H1 (cell line): ENCODE results near the gene BCAR1. TPM values are rescaled to one million over a fixed set of nuclear protein-coding genes. Genes with fewer than 3 reads are reported as not detected.

Source experiments
- ATF2 ChIP-seq: IDR thresholded peaks from 2 replicates; pipeline ENCODE4 v1.6.1; 2012; ENCODE audit warnings: low read length, inconsistent platforms
- BRCA1 ChIP-seq: IDR thresholded peaks from 2 replicates; pipeline ENCODE4 v1.6.1; 2012; ENCODE audit warnings: low read depth, low read length, improper control_type of control experiment
- CREB1 ChIP-seq: IDR thresholded peaks from 2 replicates; pipeline ENCODE4 v1.6.1; 2012; ENCODE audit warnings: inconsistent platforms
- NANOG ChIP-seq: IDR thresholded peaks from 2 replicates; pipeline ENCODE4 v1.6.1; 2011; ENCODE audit warnings: low read length, low read depth, mild to moderate bottlenecking, inconsistent platforms; ENCODE audit not compliant: insufficient read depth, poor library complexity, severe bottlenecking
- RFX5 ChIP-seq: IDR thresholded peaks from 2 replicates; pipeline ENCODE4 v1.6.1; 2011; ENCODE audit warnings: low read depth, low read length, improper control_type of control experiment, borderline replicate concordance
- SUZ12 ChIP-seq: fragments of 200-600 bp; sonication (generic); IDR thresholded peaks from 2 replicates; pipeline ENCODE4 v1.6.1; 2012; ENCODE audit warnings: mild to moderate bottlenecking, inconsistent platforms, low read length, moderate library complexity, mixed read lengths
- ZNF274 ChIP-seq: IDR thresholded peaks from 2 replicates; pipeline ENCODE4 v1.7.0; 2012; ENCODE audit warnings: low read length, borderline replicate concordance; ENCODE audit errors: extremely low read depth
- polyA plus RNA-seq, 7 experiments: library from polyadenylated mRNA; depleted of rRNA in 3 of 7; stranded (reverse) in 5 of 7; unstranded in 2 of 7; fragments of >200 nt in 5 of 7; fragments of 200-250 nt in 2 of 7; gene quantifications; 1 replicate in 5 of 7; 2 replicates in 1 of 7; 4 replicates in 1 of 7; pipeline versions ENCODE4 v1.2.1 to v1.2.3, GENCODE V29; 2011 to 2013; ENCODE audit warnings: missing spikeins in 2 of 7, mixed read lengths in 2 of 7
- total RNA-seq: library from RNA; stranded (reverse); fragmentation: NEBNext Ultra II Directional; extraction: Animal tissue kit (Norgen Biotek cat#: 25700); gene quantifications from 2 replicates; pipeline ENCODE4 v1.2.1, GENCODE V29; 2021
- TF ChIP-seq, protein P1 (sequence below): fragments of 300-600 bp; sonication (generic); IDR thresholded peaks from 2 replicates; pipeline ENCODE4 v1.7.1; 2012; ENCODE audit warnings: low read length, moderate library complexity, mild to moderate bottlenecking, inconsistent platforms; ENCODE audit not compliant: insufficient replicate concordance
- TF ChIP-seq, protein P2 (sequence below): IDR thresholded peaks from 2 replicates; pipeline ENCODE4 v1.6.1; 2012; ENCODE audit warnings: inconsistent platforms

Gene BCAR1
- total and polyA plus RNA-seq, 2 of the 8 experiments (the other 6 are each of a cell fraction or from before 2014, with no cell fraction given) = 59.8 to 105 TPM

- TF ChIP-seq, protein P1, sequence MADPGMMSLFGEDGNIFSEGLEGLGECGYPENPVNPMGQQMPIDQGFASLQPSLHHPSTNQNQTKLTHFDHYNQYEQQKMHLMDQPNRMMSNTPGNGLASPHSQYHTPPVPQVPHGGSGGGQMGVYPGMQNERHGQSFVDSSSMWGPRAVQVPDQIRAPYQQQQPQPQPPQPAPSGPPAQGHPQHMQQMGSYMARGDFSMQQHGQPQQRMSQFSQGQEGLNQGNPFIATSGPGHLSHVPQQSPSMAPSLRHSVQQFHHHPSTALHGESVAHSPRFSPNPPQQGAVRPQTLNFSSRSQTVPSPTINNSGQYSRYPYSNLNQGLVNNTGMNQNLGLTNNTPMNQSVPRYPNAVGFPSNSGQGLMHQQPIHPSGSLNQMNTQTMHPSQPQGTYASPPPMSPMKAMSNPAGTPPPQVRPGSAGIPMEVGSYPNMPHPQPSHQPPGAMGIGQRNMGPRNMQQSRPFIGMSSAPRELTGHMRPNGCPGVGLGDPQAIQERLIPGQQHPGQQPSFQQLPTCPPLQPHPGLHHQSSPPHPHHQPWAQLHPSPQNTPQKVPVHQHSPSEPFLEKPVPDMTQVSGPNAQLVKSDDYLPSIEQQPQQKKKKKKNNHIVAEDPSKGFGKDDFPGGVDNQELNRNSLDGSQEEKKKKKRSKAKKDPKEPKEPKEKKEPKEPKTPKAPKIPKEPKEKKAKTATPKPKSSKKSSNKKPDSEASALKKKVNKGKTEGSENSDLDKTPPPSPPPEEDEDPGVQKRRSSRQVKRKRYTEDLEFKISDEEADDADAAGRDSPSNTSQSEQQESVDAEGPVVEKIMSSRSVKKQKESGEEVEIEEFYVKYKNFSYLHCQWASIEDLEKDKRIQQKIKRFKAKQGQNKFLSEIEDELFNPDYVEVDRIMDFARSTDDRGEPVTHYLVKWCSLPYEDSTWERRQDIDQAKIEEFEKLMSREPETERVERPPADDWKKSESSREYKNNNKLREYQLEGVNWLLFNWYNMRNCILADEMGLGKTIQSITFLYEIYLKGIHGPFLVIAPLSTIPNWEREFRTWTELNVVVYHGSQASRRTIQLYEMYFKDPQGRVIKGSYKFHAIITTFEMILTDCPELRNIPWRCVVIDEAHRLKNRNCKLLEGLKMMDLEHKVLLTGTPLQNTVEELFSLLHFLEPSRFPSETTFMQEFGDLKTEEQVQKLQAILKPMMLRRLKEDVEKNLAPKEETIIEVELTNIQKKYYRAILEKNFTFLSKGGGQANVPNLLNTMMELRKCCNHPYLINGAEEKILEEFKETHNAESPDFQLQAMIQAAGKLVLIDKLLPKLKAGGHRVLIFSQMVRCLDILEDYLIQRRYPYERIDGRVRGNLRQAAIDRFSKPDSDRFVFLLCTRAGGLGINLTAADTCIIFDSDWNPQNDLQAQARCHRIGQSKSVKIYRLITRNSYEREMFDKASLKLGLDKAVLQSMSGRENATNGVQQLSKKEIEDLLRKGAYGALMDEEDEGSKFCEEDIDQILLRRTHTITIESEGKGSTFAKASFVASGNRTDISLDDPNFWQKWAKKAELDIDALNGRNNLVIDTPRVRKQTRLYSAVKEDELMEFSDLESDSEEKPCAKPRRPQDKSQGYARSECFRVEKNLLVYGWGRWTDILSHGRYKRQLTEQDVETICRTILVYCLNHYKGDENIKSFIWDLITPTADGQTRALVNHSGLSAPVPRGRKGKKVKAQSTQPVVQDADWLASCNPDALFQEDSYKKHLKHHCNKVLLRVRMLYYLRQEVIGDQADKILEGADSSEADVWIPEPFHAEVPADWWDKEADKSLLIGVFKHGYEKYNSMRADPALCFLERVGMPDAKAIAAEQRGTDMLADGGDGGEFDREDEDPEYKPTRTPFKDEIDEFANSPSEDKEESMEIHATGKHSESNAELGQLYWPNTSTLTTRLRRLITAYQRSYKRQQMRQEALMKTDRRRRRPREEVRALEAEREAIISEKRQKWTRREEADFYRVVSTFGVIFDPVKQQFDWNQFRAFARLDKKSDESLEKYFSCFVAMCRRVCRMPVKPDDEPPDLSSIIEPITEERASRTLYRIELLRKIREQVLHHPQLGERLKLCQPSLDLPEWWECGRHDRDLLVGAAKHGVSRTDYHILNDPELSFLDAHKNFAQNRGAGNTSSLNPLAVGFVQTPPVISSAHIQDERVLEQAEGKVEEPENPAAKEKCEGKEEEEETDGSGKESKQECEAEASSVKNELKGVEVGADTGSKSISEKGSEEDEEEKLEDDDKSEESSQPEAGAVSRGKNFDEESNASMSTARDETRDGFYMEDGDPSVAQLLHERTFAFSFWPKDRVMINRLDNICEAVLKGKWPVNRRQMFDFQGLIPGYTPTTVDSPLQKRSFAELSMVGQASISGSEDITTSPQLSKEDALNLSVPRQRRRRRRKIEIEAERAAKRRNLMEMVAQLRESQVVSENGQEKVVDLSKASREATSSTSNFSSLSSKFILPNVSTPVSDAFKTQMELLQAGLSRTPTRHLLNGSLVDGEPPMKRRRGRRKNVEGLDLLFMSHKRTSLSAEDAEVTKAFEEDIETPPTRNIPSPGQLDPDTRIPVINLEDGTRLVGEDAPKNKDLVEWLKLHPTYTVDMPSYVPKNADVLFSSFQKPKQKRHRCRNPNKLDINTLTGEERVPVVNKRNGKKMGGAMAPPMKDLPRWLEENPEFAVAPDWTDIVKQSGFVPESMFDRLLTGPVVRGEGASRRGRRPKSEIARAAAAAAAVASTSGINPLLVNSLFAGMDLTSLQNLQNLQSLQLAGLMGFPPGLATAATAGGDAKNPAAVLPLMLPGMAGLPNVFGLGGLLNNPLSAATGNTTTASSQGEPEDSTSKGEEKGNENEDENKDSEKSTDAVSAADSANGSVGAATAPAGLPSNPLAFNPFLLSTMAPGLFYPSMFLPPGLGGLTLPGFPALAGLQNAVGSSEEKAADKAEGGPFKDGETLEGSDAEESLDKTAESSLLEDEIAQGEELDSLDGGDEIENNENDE = no peak
- TF ChIP-seq ATF2 (no peak), CREB1 (no peak), NANOG (no peak), RFX5 (no peak), ZNF274 (no peak), SUZ12 (no peak), BRCA1 (no peak)
- TF ChIP-seq, protein P2, sequence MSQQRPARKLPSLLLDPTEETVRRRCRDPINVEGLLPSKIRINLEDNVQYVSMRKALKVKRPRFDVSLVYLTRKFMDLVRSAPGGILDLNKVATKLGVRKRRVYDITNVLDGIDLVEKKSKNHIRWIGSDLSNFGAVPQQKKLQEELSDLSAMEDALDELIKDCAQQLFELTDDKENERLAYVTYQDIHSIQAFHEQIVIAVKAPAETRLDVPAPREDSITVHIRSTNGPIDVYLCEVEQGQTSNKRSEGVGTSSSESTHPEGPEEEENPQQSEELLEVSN = no peak
Measured at GRCh38 chr16:75222271-75222783, 29.1 kb downstream of the BCAR1 start (continued).
